B cell (primary cell): Measurements from ENCODE around the gene RCSD1. TPM values are rescaled to one million over a fixed set of nuclear protein-coding genes. Genes with fewer than 3 reads are reported as not detected.
A peak's percentile ranks its signal among the peaks of the same experiment; 100 is the strongest.

ENCODE experiments used
- ATAC-seq: fragments of 200-7000 bp; cut with Tn5 transposase; one replicate; pipeline ENCODE4 v1.10.0; 2021; ENCODE audit warnings: low read depth, mild to moderate bottlenecking, moderate number of reproducible peaks, moderate library complexity
- CTCF ChIA-PET: fragments of 350-600 bp; sonication (Branson Sonifier 250); formaldehyde crosslinking; loops from one replicate; lab custom pipeline; 2021; ENCODE audit warnings: antibody characterized with exemption, inconsistent platforms; lab: Charles Lee
- POLR2A ChIA-PET: fragments of 350-600 bp; sonication (Branson Sonifier 250); formaldehyde crosslinking; loops from one replicate; lab custom pipeline; 2021; ENCODE audit warnings: antibody characterized with exemption; lab: Charles Lee
- DNase-seq: peaks from one replicate; pipeline ENCODE4 v3.0.0; 2013
- H2AFZ ChIP-seq: 2 replicates; pipeline ENCODE4 v1.6.1; 2012; ENCODE audit warnings: mild to moderate bottlenecking, low read depth, low read length; ENCODE audit not compliant: insufficient read depth, poor library complexity, severe bottlenecking
- H3K27ac ChIP-seq, 2 donors: 1 replicate in 1 of 2; 2 replicates in 1 of 2; pipeline ENCODE4 v1.5.1; 2012 to 2013; ENCODE audit warnings: low read length in 2 of 2, mild to moderate bottlenecking in 2 of 2, moderate library complexity in 1 of 2
- H3K27me3 ChIP-seq, 4 experiments: fragments of 200-600 bp in 1 of 4; sonication (generic) in 1 of 4; replicated peaks in 1 of 4; 1 replicate in 2 of 4; 2 replicates in 2 of 4; pipeline versions ENCODE4 v1.6.1 to v1.7.0; 2013 to 2016; ENCODE audit warnings: low read length in 3 of 4, mild to moderate bottlenecking in 2 of 4, mixed read lengths in 1 of 4, moderate library complexity in 1 of 4; ENCODE audit not compliant: insufficient read depth in 4 of 4, control insufficient read depth in 3 of 4; ENCODE audit errors: control extremely low read depth in 1 of 4
- H3K36me3 ChIP-seq, 2 experiments: replicated peaks in 1 of 2; 1 replicate in 1 of 2; 2 replicates in 1 of 2; pipeline versions ENCODE4 v1.6.1 to v1.7.1; 2013; ENCODE audit warnings: low read length in 1 of 2; ENCODE audit not compliant: insufficient read depth in 2 of 2, control insufficient read depth in 1 of 2; ENCODE audit errors: control extremely low read depth in 1 of 2, extremely low read depth in 1 of 2
- H3K4me1 ChIP-seq, 2 donors: fragments of 200-600 bp in 1 of 2; sonication (generic) in 1 of 2; 1 replicate in 1 of 2; 2 replicates in 1 of 2; pipeline versions ENCODE4 v1.5.1 to v1.6.1; 2013 to 2017; ENCODE audit warnings: low read length in 2 of 2; ENCODE audit not compliant: control insufficient read depth in 2 of 2, insufficient read depth in 2 of 2
- H3K4me2 ChIP-seq: replicated peaks from 2 replicates; pipeline ENCODE3; 2012; ENCODE audit warnings: mild to moderate bottlenecking, low read depth, low read length; ENCODE audit not compliant: poor library complexity, severe bottlenecking
- H3K4me3 ChIP-seq, 5 experiments: fragments of 200-600 bp in 1 of 5; sonication (generic) in 1 of 5; 1 replicate in 3 of 5; 2 replicates in 2 of 5; pipeline versions ENCODE4 v1.5.1 to v1.7.0; 2011 to 2016; ENCODE audit warnings: low read length in 4 of 5, mild to moderate bottlenecking in 4 of 5, low read depth in 2 of 5, control low read depth in 1 of 5, moderate library complexity in 1 of 5; ENCODE audit not compliant: insufficient read depth in 1 of 5; ENCODE audit errors: control extremely low read depth in 1 of 5, extremely low read depth in 1 of 5
- H3K79me2 ChIP-seq: fragments of 200-600 bp; sonication (generic); one replicate; pipeline ENCODE4 v1.6.0; 2016; ENCODE audit warnings: low read length; ENCODE audit not compliant: control insufficient read depth, insufficient read depth
- H3K9ac ChIP-seq: fragments of 200-600 bp; sonication (generic); 2 replicates; pipeline ENCODE4 v1.6.1; 2017; ENCODE audit warnings: mild to moderate bottlenecking, low read length, moderate library complexity
- H3K9me3 ChIP-seq, 3 donors: one replicate each; pipeline versions ENCODE4 v1.6.1 to v1.7.1; 2013; ENCODE audit warnings: low read length in 2 of 3; ENCODE audit not compliant: control insufficient read depth in 2 of 3, insufficient read depth in 1 of 3; ENCODE audit errors: control extremely low read depth in 1 of 3
- H4K20me1 ChIP-seq: 2 replicates; pipeline ENCODE4 v1.6.0; 2012; ENCODE audit warnings: mild to moderate bottlenecking, low read length; ENCODE audit not compliant: insufficient read depth, control insufficient read depth, poor library complexity, severe bottlenecking
- H3K27ac Mint-ChIP-seq: one replicate; pipeline ENCODE4 v1.8.0; 2021; ENCODE audit warnings: mixed read lengths
- H3K27me3 Mint-ChIP-seq: one replicate; pipeline ENCODE4 v1.8.0; 2021; ENCODE audit warnings: mixed read lengths
- H3K4me1 Mint-ChIP-seq: one replicate; pipeline ENCODE4 v1.8.0; 2021; ENCODE audit warnings: mixed read lengths
- H3K4me3 Mint-ChIP-seq: one replicate; pipeline ENCODE4 v1.8.0; 2021; ENCODE audit warnings: mixed read lengths
- H3K9me3 Mint-ChIP-seq: one replicate; pipeline ENCODE4 v1.8.0; 2022; ENCODE audit warnings: mixed read lengths; ENCODE audit not compliant: insufficient read depth
- EZH2 ChIP-seq: IDR thresholded peaks from 2 replicates; pipeline ENCODE4 v1.6.1; 2012; ENCODE audit warnings: borderline replicate concordance, low read depth, mild to moderate bottlenecking, moderate library complexity, low read length; ENCODE audit not compliant: insufficient read depth, poor library complexity, severe bottlenecking
- WGBS: methylation state at CpG from one replicate; pipeline ENCODE4 v1.1.5; 2013; ENCODE audit warnings: missing lambda C conversion rate; ENCODE audit not compliant: insufficient coverage; 5-methylcytosine and 5-hydroxymethylcytosine counted together
- intact Hi-C: fragments of 100-400 bp; cut with micrococcal nuclease; formaldehyde crosslinking; loops from one replicate; pipeline ENCODE4 v1.10.0; 2022
- polyA plus RNA-seq: library from polyadenylated mRNA; depleted of rRNA; stranded (reverse); fragments of >200 nt; gene quantifications from 2 replicates; pipeline ENCODE4 v1.2.3, GENCODE V29; 2012
- total RNA-seq, 2 donors: library from RNA; stranded (reverse); fragments of 120-200 nt in 1 of 2; gene quantifications; 1 replicate in 1 of 2; 2 replicates in 1 of 2; pipeline versions ENCODE4 v1.2.3 to v1.2.4, GENCODE V29; 2013 to 2022
- TF ChIP-seq, protein P1 (sequence below): fragments of 200-600 bp; IDR thresholded peaks from one replicate; pipeline ENCODE4 v1.8.0; 2022; ENCODE audit warnings: antibody characterized with exemption, mild to moderate bottlenecking

The RCSD1 gene
- total and polyA plus RNA-seq, 2 donors (not counting 1 experiment from before 2014, with no cell fraction given): 129 to 525 TPM

DNA sequence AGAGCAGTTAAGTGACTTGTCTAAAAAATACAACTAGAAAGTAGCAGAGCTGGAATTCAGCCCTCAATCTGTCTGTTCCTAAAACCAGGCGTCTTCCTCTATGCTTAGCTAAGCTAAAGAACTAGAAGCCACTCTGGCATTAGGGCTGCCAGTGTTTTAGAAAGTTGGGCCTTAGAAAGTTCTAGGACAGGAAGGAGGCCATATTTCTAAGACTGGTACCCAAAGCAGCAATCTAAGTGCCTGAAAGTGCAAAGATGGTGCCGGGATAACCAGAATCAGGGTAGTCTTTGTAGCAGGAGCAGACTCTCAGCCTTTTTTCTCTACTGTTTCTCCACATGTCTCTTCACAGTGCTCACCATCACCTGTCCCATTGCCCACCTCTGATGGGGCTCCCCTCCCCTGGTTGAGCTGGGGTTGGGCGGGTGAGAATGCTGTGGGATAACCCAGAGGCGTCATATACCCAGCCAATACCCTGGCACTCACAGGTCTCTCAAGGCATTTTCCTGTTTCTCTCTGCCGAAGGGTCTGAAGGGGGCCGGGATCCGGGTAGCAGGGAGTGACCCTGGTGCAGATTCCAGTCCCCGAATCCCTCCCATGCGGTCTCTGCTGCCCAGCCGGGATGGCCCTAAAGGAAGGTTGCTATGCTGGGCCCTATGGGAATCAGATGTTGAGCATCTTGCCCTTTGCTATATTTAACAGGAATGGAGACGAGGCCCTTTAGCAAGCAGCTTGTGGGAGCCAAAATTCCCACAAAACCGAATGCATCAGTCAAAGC is 1.1 kb upstream of the RCSD1 start:
- peak overlapping the region; percentile 93 for H3K27ac Mint-ChIP-seq
- peak overlapping the region; percentile 92 for H3K4me3 Mint-ChIP-seq
- H3K27me3 Mint-ChIP-seq: no peaks in the 10 kb centered on the region
- no peak for TF ChIP-seq EZH2
- peaks cover 76% of the 10 kb centered on the region for H3K79me2 ChIP-seq
- H3K4me1 Mint-ChIP-seq: peaks cover 70% of the 10 kb centered on the region
- ChIA-PET POLR2A (interaction anchor here (1.2 to 12.9 kb wide), 5 partner anchors 9 to 86 kb away, joined by 4 to 289 read pairs (median 11); no protein-coding TSS in a partner anchor), CTCF (interaction anchor here (1.0 to 14.2 kb wide), 5 partner anchors 10 to 86 kb away, joined by 3 to 378 read pairs (median 42); no protein-coding TSS in a partner anchor)
- no peaks in the 10 kb centered on the region for H3K9me3 ChIP-seq
- no peaks in the 10 kb centered on the region for H3K27me3 ChIP-seq
- peaks cover 77% of the 10 kb centered on the region in 2 donors for H3K4me1 ChIP-seq
- intact Hi-C loops: loop anchor here (1.0 kb wide), 1 partner anchor 12 kb away; no protein-coding TSS in a partner anchor
- peak overlapping the region; percentile 54 for H2AFZ ChIP-seq
- DNase-seq (no peak), ATAC-seq (no peak)
- peak overlapping the region; percentile 94 for H3K9ac ChIP-seq
- H3K36me3 ChIP-seq: peaks cover 6 to 12% of the 10 kb centered on the region in 2 experiments
- peak overlapping the region; percentile 93 to 98 for H3K27ac ChIP-seq
- peaks cover 26% of the 10 kb centered on the region for H4K20me1 ChIP-seq
- 30% methylated on average over 8 of the region's 12 CpGs for WGBS
- H3K9me3 Mint-ChIP-seq: no peaks in the 10 kb centered on the region
- H3K4me3 ChIP-seq: peak overlapping the region; percentile 57 to 99 (median 96)
- H3K4me2 ChIP-seq: peak overlapping the region; percentile 91

DNA sequence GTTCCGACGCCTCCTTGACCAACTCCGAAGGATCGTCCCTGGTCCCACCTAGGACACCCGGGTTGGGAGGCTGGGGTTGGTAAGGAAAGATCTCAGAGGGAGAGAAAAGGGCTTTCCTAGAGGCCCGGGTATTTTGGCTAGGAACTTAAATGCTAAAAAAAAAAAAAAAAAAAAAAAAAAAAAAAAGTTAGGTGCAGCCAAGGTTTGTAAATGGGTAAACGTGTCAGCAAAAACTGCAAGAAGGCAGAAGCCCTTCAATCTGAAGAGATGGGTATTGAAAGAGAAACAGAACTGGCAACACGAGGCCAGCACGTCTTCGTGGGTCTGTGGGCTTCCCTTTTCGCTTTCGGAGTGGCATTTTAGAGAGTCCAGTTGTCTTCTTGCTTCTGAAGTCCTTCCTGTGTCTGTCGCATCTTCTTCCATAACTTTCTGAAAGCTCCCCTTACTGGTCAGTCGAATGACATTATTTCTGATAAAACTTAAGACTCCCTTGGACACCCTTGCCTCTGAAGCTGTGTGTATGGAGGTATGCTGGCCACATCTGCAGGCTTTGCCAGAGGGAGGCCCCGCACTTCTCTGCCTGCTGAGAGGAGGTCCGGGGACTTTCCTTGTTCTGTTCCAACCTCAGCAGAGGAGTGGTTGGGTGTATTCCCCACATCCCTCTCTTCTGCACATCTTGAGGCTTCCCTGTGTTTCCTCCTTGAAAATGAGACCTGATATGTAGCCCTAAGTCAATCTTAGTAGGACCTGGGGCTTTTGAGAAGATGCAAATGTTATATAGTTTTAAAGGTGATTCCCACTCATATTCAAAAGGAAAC is 745 bp downstream of the RCSD1 start:
- peak overlapping the region; percentile 92 to 99 (median 97) for H3K4me3 ChIP-seq
- TF ChIP-seq, protein P1, sequence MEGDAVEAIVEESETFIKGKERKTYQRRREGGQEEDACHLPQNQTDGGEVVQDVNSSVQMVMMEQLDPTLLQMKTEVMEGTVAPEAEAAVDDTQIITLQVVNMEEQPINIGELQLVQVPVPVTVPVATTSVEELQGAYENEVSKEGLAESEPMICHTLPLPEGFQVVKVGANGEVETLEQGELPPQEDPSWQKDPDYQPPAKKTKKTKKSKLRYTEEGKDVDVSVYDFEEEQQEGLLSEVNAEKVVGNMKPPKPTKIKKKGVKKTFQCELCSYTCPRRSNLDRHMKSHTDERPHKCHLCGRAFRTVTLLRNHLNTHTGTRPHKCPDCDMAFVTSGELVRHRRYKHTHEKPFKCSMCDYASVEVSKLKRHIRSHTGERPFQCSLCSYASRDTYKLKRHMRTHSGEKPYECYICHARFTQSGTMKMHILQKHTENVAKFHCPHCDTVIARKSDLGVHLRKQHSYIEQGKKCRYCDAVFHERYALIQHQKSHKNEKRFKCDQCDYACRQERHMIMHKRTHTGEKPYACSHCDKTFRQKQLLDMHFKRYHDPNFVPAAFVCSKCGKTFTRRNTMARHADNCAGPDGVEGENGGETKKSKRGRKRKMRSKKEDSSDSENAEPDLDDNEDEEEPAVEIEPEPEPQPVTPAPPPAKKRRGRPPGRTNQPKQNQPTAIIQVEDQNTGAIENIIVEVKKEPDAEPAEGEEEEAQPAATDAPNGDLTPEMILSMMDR: no peak
- no peak for TF ChIP-seq EZH2
- ChIA-PET POLR2A (interaction anchor here (0.6 to 12.9 kb wide), 11 partner anchors 8 to 410 kb away, joined by 3 to 289 read pairs (median 8); partner anchors contain the start of gene POU2F1), CTCF (interaction anchor here (1.0 to 14.2 kb wide), 6 partner anchors 10 to 57 kb away, joined by 3 to 378 read pairs (median 31); no protein-coding TSS in a partner anchor)
- Mint-ChIP-seq H3K4me1 (peaks cover 75% of the 10 kb centered on the region), H3K9me3 (no peaks in the 10 kb centered on the region), H3K27ac (peak overlapping the region; percentile 98), H3K4me3 (peak overlapping the region; percentile 98), H3K27me3 (no peaks in the 10 kb centered on the region)
- DNase-seq (peak; percentile 83), ATAC-seq (no peak)
- H4K20me1 ChIP-seq: peaks cover 43% of the 10 kb centered on the region
- no peaks in the 10 kb centered on the region for H3K27me3 ChIP-seq
- peak overlapping the region; percentile 94 for H3K9ac ChIP-seq
- peaks cover 81% of the 10 kb centered on the region for H3K79me2 ChIP-seq
- no peaks in the 10 kb centered on the region for H3K9me3 ChIP-seq
- 0% methylated on average over 12 of the region's 16 CpGs for WGBS
- H3K4me1 ChIP-seq: peaks cover 77 to 80% of the 10 kb centered on the region in 2 donors
- peak overlapping the region; percentile 91 for H3K4me2 ChIP-seq
- intact Hi-C loops: loop anchor here (1.0 kb wide), 2 partner anchors 30 to 77 kb away; partner anchors contain the start of gene CREG1
- peak overlapping the region; percentile 93 to 98 for H3K27ac ChIP-seq
- peaks cover 6 to 28% of the 10 kb centered on the region in 2 experiments for H3K36me3 ChIP-seq
- peak overlapping the region; percentile 54 for H2AFZ ChIP-seq
